Adrenal gland (tissue), 5 donors: ENCODE results near the gene TLN1.

ENCODE experiments used
- POLR2A ChIP-seq, 2 donors: fragments of 450-650 bp; IDR thresholded peaks; one replicate each; pipeline ENCODE4 v1.6.1; 2017; ENCODE audit warnings: antibody characterized with exemption in 2 of 2, mild to moderate bottlenecking in 2 of 2, moderate library complexity in 1 of 2
- TF ChIP-seq, protein P1 (sequence below), 6 experiments: fragments of 450-650 bp in 4 of 6; fragments of 200-600 bp in 2 of 6; sonication (generic) in 1 of 6; IDR thresholded peaks; 1 replicate in 5 of 6; 2 replicates in 1 of 6; pipeline versions ENCODE4 v1.5.1 to v1.8.0; 2016 to 2021; ENCODE audit warnings: antibody characterized with exemption in 6 of 6, mild to moderate bottlenecking in 2 of 6, moderate library complexity in 1 of 6
- donor health status: DM: no; HTN: no; CAD: no.

- TF ChIP-seq POLR2A (IDR thresholded peaks at IDR 0.05): no peak
- TF ChIP-seq, protein P1, sequence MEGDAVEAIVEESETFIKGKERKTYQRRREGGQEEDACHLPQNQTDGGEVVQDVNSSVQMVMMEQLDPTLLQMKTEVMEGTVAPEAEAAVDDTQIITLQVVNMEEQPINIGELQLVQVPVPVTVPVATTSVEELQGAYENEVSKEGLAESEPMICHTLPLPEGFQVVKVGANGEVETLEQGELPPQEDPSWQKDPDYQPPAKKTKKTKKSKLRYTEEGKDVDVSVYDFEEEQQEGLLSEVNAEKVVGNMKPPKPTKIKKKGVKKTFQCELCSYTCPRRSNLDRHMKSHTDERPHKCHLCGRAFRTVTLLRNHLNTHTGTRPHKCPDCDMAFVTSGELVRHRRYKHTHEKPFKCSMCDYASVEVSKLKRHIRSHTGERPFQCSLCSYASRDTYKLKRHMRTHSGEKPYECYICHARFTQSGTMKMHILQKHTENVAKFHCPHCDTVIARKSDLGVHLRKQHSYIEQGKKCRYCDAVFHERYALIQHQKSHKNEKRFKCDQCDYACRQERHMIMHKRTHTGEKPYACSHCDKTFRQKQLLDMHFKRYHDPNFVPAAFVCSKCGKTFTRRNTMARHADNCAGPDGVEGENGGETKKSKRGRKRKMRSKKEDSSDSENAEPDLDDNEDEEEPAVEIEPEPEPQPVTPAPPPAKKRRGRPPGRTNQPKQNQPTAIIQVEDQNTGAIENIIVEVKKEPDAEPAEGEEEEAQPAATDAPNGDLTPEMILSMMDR (IDR thresholded peaks at IDR 0.05): no peak
Observed at GRCh38 chr9:35743452-35743851, 11.5 kb upstream of the TLN1 start.
